SJSA1 (cell line): Measurements from ENCODE around the gene PANK4. TPM values are rescaled to one million over a fixed set of nuclear protein-coding genes. Genes with fewer than 3 reads are reported as not detected.
A peak's percentile ranks its signal among the peaks of the same experiment; 100 is the strongest.

Source experiments
- DNase-seq, 2 experiments: peaks; one replicate each; pipeline ENCODE4 v3.0.0-alpha.2; 2015 to 2020; ENCODE audit warnings: low spot score in 2 of 2, low read depth in 1 of 2
- H3K27ac ChIP-seq: fragments of 250-450 bp; sonication (Bioruptor Pico); 2 replicates; pipeline ENCODE4 v1.5.1; 2020; ENCODE audit warnings: mild to moderate bottlenecking, moderate library complexity
- H3K27me3 ChIP-seq: fragments of 250-450 bp; sonication (Bioruptor Pico); replicated peaks from 2 replicates; pipeline ENCODE4 v1.5.1; 2020; ENCODE audit warnings: mild to moderate bottlenecking, moderate library complexity
- H3K36me3 ChIP-seq: fragments of 250-450 bp; sonication (Bioruptor Pico); 2 replicates; pipeline ENCODE4 v1.5.1; 2020; ENCODE audit warnings: mild to moderate bottlenecking
- H3K4me1 ChIP-seq: fragments of 250-450 bp; sonication (Bioruptor Pico); replicated peaks from 2 replicates; pipeline ENCODE4 v1.6.1; 2021; ENCODE audit warnings: mild to moderate bottlenecking
- H3K4me3 ChIP-seq: fragments of 250-450 bp; sonication (Bioruptor Pico); 2 replicates; pipeline ENCODE4 v1.5.1; 2020; ENCODE audit warnings: mild to moderate bottlenecking
- H3K9me3 ChIP-seq: fragments of 250-450 bp; sonication (Bioruptor Pico); replicated peaks from 2 replicates; pipeline ENCODE4 v1.5.1; 2020; ENCODE audit warnings: mild to moderate bottlenecking
- total RNA-seq: library from RNA; depleted of rRNA; stranded (reverse); fragments of >200 nt; shearing (Covaris generic); gene quantifications from 2 replicates; pipeline ENCODE4 v1.2.3, GENCODE V29; 2014

PANK4 gene
- total RNA-seq, 1 experiment from 2014 or later: 39.9 TPM

DNA sequence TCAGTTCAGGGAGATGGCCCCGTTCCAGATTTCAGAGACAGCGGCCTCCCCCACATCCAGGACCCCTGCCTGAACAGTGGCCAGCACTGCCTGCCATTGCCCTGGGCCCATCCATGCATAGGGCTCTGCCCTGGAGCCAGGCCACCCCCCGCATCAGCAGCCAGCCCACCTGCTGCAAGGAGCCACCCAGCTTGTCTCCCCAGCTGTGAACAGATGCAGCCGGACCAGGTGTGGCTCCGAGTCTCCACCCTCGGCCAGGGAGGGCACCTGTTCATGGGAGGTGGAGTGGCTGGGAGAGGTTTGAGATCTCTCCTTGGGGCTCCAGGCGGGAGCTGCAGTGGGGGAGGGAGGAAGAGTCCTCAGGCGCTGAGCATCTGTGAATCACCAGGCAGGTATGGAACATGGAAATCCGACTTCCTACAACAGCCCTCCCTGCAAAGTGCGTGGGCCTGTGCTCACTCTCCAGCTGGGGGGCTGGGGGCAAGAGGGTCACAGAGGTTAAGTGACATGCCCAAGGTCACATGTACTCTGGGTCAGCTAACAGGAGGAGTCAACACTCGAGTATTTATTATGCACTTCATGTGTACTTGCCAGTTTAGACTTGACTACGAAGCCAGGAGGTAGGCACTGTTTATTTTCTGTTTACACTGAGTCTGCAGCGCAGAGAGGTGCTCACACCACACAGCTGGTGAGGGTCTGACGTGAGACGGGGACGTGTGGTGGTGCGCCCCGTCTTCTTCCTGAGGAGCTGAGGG is 8.5 kb upstream of the PANK4 start:
- Histone ChIP-seq H3K27ac (no peak overlapping the region), H3K27me3 (0 out of 2 replicates have a peak, but pooled peaks cover 2% of the 10 kb centered on the region), H3K36me3 (no peaks in the 10 kb centered on the region), H3K4me3 (no peak overlapping the region), H3K4me1 (peaks cover 29% of the 10 kb centered on the region), H3K9me3 (no peaks in the 10 kb centered on the region)
- peak in 1 of 2 experiments; percentile 28 for DNase-seq

DNA sequence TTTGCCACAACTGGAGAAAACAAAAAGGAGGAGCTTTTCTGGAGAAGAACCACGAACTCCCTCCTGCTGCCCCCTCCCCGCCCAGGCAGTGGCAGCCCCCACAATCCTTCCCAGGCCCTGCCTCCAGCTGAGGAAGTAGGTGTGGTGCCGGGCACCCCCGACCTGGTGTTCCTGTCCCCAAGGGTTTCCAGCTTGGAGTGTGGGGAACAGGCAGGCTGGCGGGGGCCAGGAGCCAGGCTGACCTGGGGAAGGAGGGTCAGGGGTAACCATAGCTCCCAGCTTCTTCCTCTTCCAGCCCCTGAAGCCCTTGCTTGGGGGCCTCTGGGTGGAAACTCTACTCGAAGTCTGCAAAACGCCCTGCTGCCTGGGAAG is 7.9 kb upstream of the PANK4 start:
- Histone ChIP-seq H3K4me1 (peaks cover 29% of the 10 kb centered on the region), H3K27me3 (0 out of 2 replicates have a peak, but pooled peaks cover 2% of the 10 kb centered on the region), H3K9me3 (no peaks in the 10 kb centered on the region), H3K36me3 (no peaks in the 10 kb centered on the region), H3K4me3 (no peak overlapping the region), H3K27ac (no peak overlapping the region)
- DNase-seq: no peak

DNA sequence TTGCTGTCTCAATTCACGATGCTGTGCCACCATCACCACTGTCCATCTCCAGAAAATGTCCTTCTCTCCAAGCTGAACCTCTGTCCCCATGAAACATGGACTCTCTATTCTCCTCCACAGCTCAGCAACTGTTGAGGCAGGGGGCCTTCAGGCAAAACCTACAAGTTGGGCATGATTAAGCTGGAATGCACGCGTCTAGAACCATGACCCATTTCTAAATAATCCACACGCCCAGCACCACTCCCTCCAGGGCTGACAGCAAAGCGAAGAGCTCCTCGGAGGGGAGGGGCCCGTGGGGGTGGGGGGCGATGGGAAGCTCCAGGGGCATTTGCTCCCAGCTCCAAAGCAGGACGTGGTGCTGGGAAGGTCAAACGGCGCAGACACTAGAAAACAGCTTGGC is 7.0 kb upstream of the PANK4 start:
- no peaks in the 10 kb centered on the region for H3K9me3 ChIP-seq
- 0 out of 2 replicates have a peak, but pooled peaks cover 2% of the 10 kb centered on the region for H3K27me3 ChIP-seq
- no peak overlapping the region for H3K27ac ChIP-seq
- H3K4me3 ChIP-seq: no peak overlapping the region
- H3K4me1 ChIP-seq: peaks cover 29% of the 10 kb centered on the region
- DNase-seq: no peak
- H3K36me3 ChIP-seq: no peaks in the 10 kb centered on the region

DNA sequence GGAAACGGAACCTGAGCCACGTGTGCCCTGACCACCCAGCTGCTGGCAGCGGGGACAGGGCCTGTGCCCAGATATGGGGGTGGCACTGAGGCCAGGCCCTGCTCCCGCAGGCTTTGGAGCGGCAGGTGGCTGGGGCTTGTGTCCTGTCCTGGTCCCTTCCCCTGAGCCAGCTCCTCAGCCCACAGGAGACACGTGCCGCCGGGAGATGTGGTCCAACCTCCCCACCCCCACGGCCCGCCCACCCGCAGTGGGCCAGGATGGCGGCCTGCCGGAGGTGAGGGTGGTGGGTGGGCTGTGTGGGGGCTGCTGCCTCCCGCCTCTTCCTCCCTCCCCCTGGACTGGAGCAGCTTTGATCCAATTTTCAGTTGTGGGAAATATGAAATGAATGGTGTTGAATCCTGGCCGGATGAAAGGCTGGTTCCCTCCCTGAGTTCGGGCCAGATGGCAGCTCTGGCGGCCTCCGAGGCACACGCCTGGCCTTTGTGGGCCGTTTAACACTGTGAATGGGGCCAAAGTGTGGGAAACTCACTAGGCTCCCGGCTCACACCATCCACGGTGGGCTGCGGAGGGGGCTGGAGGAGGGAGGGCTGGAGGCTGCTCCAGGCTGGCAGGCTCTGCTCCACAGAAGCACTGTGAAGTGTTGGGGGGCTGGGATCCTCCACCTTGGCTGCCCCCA is 6.2 kb upstream of the PANK4 start:
- Histone ChIP-seq H3K27me3 (0 out of 2 replicates have a peak, but pooled peaks cover 2% of the 10 kb centered on the region), H3K4me1 (peaks cover 29% of the 10 kb centered on the region), H3K36me3 (no peaks in the 10 kb centered on the region), H3K27ac (no peak overlapping the region), H3K4me3 (no peak overlapping the region), H3K9me3 (no peaks in the 10 kb centered on the region)
- no peak for DNase-seq

DNA sequence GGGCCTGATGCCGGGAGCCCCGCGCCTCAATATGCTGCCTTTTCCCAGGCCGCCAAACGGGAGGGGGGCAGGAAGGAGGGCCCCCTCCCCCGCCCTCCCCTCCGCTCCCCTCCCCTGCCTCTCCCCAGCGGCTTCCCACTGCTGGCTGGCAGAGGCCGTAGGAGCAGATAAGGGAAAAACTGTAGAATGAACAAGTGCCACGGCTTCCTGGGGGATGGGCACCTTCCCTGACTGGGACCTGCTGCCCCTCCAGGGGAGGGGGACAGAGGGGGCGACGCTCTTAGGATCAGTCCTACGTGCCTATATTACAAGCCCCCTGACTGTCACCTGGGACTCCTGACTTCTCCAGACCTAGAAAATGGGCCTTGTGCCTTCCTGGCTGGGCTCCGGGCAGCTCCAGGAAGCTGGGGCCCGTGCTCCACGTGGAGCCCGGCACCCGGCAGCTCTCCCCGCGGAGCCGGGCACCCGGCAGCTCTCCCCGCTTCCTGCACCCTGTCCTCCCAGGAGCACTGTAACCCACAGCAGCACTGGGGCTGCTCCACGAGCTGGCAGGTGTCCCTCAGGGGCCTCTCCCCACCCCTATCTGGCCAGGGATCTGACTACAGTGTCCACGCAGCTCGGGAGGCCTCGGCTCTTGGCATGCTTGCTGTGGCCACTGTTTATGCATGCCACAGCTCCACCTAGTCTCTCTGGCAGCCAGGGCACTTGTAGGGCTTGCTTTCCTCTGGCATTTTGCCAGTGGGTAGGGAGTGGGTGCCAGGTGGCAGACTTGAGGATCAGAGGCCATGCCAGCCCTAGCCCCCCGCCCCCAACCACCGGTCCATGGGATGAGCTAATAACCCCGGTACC is 4.3 kb upstream of the PANK4 start:
- DNase-seq: no peak

DNA sequence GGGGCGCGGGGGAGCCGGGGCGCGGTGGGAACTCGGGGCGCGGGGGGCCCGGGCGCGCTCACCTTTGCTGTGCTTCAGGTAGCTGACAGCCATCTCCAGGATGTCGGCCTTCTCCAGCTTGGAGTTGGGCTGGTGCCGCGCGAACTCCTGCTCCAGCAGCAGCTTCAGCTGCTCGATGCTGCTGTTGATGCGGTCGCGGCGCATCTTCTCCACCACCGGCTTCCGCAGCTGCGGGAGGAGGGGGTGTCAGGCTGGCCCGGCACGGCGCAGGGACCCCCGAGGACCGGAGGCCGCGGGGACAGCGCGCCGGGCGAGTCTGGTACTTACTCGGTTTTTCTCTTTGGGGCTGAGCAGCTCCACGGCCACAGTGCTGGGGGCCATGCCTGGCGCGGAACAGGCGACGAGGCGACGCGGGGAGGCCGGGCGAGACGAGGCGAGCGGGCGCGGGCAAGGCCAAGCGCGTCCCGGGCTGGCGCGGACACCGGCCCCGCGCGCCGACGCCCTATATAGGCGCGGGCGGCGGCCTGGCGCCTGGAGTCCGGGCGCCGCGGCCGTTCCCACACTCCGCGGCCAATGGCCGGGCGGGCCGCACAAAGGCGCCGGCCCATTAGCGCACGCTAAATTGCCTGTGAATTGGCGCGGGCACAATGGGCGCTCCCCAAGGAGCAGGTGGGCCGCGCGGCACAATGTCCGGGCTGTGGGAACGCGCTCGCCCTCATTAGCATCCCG is 3.6 kb upstream of the PANK4 start, which contains the start of gene HES5:
Gene HES5, minus strand, starts transcription at position 480 of the 729 bp plus-strand sequence. Its CDS starts 99 bp downstream, at position 381.
- peaks cover 31% of the 10 kb centered on the region for H3K4me1 ChIP-seq
- H3K27ac ChIP-seq: no peak within 1 kb of the TSS
- no peak within 1 kb of the TSS for H3K4me3 ChIP-seq
- H3K9me3 ChIP-seq: no peaks in the 10 kb centered on the region
- peaks cover 9% of the 10 kb centered on the region for H3K36me3 ChIP-seq
- no peak for DNase-seq
- 0 out of 2 replicates have a peak, but pooled peaks cover 2% of the 10 kb centered on the region for H3K27me3 ChIP-seq

More for the DNA sequence above, 4.3 kb upstream of the PANK4 start:
- Histone ChIP-seq H3K36me3 (peaks cover 3% of the 10 kb centered on the region; the same call in 1 of the 2 replicates), H3K4me1 (peaks cover 33% of the 10 kb centered on the region), H3K4me3 (no peak overlapping the region), H3K27me3 (0 out of 2 replicates have a peak, but pooled peaks cover 2% of the 10 kb centered on the region), H3K27ac (no peak overlapping the region), H3K9me3 (no peaks in the 10 kb centered on the region)

DNA sequence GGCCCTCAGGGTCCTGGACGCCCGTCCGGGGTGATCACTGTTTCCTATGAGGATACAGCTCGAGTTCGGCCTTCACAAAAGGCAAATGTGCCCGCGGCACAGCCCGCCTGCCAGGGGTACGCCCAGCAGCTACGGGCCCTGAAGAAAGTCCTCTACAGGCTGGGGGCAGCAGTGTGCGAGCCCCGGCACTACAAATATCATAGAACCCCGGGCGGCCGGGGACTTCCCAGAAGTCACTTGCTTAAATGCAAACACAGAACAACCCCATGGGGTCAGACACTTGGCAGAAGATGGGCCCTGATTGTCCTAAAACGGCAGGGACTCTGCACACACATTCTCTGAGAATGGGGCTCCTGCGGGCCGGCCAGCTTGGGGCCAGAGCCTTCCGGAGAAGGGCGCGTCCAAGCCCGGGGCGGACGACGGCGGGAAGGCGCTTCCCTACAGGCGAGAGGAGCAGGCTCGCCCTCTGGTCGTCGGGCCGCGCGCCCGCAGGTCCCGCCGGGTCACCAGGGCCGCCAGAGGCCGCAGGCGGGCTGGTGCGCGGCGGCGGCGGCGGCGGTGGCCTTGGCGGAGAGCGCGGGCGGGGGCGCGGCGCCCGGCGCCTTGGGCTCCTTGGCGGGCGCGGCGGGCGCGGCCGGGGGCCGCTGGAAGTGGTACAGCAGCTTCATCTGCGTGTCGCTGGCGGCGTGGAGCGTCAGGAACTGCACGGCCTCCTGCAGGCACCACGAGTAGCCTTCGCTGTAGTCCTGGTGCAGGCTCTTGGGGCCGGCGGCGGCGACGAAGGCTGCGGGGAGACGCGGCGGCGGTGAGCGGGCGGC is 2.8 kb upstream of the PANK4 start:
- H3K36me3 ChIP-seq: peaks cover 12% of the 10 kb centered on the region
- H3K4me3 ChIP-seq: no peak overlapping the region
- no peak for DNase-seq
- peaks cover 31% of the 10 kb centered on the region for H3K4me1 ChIP-seq
- H3K27ac ChIP-seq: no peak overlapping the region
- no peaks in the 10 kb centered on the region for H3K9me3 ChIP-seq
- H3K27me3 ChIP-seq: 0 out of 2 replicates have a peak, but pooled peaks cover 2% of the 10 kb centered on the region

DNA sequence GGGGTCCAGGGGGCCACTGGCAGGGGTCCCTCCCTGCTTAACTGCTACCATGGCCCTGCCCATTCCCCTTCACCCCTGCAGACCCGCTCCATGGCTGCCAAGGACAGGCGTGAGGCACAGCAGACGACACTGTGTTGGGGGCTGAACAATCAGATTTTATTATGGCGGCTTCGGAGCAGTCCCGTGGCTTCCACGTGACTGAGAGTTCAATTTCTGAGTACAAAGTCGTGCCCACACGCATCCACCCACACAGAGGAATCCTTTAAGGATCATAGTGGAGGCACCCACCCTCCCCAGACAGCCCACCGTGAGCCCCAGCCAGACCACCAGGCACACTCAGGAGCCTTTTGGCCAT is 2.2 kb upstream of the PANK4 start:
- no peak overlapping the region for H3K27ac ChIP-seq
- no peak overlapping the region for H3K4me3 ChIP-seq
- peaks cover 32% of the 10 kb centered on the region for H3K4me1 ChIP-seq
- no peaks in the 10 kb centered on the region for H3K9me3 ChIP-seq
- peaks cover 16% of the 10 kb centered on the region for H3K36me3 ChIP-seq
- H3K27me3 ChIP-seq: 0 out of 2 replicates have a peak, but pooled peaks cover 2% of the 10 kb centered on the region
- no peak for DNase-seq

DNA sequence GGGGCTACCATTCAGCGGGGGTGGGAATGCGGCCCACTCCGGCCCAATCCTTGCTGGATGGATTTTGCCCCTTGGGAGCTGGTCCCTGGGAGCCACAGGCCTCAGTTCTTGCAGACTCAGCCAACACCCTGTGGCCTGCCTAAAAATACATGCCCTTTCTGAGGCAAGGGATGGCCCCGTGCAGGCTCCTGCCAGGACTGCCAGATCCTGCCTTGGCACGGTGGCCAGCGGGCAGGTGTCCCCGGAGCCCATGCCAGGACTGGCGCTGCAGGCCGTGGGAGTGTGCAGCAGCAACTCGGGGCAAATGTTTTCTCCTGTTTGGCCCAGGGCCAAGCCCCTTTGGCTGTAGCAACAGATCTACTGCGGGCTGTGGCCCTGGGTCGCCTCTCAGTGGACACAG is 1.6 kb upstream of the PANK4 start:
- Histone ChIP-seq H3K36me3 (peaks cover 17% of the 10 kb centered on the region), H3K4me3 (no peak overlapping the region), H3K9me3 (no peaks in the 10 kb centered on the region), H3K4me1 (peaks cover 32% of the 10 kb centered on the region), H3K27ac (no peak overlapping the region), H3K27me3 (0 out of 2 replicates have a peak, but pooled peaks cover 2% of the 10 kb centered on the region)
- no peak for DNase-seq

DNA sequence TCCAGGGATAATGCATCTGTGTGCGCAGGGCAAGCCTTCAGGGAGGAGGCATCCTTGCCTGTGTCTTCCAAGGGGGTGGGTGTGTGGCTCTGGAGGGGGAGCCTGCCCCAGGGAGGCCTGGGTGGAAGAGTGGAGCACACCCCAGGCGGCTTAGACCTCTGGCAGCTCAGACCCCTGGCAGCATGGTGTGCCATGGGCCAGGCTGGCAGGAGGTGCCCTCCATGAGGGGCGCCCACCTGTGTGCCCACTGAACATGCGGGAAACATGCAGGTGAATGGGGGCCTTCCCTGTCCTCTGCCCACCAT is 1.1 kb upstream of the PANK4 start:
- Histone ChIP-seq H3K27ac (no peak overlapping the region), H3K9me3 (no peaks in the 10 kb centered on the region), H3K27me3 (0 out of 2 replicates have a peak, but pooled peaks cover 2% of the 10 kb centered on the region), H3K4me3 (no peak overlapping the region), H3K4me1 (peaks cover 32% of the 10 kb centered on the region), H3K36me3 (peaks cover 19% of the 10 kb centered on the region)
- no peak for DNase-seq

DNA sequence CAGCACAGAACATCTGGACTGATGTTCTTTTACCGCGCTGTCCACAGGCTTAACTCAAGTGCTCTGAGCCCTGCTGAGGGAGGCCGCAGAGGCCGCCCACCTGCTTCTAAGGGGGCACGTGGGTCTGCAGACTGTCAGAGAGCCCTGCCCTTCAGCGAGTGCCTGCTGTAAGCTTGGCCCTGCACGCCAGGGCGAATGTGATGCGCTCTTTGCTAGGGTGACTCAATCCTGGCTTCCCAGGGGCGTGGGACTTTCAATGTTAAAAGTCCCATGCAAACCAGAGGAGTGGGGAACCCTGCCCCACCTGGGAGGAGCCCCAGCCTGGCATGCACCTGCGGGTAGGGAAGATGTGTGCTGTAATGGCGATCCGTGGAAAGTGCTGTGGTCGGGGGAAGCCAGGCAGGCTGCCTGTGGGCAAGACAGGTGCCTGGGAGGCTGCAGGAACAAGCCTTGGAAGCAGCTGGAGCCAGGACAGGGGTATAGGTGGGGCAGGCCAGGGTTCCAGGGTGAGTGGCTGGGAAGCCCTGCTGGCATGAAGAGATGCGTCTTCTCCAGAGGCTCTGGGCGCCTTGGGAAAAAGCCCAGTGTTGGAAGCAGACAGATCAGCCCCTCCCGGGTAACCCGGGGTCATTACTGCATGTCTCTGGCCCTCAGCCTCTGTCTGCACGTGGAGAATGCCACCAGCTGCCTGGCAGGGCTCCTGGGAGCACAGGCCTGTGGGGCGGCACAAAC is 594 bp upstream of the PANK4 start:
- peaks cover 19% of the 10 kb centered on the region for H3K36me3 ChIP-seq
- peak overlapping the region; percentile 78 for H3K4me3 ChIP-seq
- no peak for DNase-seq
- H3K4me1 ChIP-seq: peaks cover 32% of the 10 kb centered on the region
- 0 out of 2 replicates have a peak, but pooled peaks cover 2% of the 10 kb centered on the region for H3K27me3 ChIP-seq
- H3K9me3 ChIP-seq: no peaks in the 10 kb centered on the region
- no peak overlapping the region for H3K27ac ChIP-seq

DNA sequence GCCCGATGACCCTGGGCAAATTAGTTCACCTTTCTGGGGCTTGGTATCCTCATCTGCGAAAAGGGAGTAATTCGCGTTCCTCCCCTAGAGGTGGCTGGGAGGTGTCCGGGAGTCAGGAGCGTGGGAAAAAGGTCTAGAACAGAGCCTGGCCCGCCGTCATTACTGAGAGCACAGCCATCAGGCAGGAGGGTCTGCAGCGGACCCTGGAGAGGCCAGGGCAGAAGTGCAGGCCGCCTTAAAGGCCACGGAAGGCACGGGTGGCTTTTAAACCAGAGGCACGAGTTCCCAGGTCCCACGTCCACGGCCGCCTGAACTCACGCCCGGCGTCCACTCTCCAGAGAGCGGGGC is 850 bp downstream of the PANK4 start:
- Histone ChIP-seq H3K9me3 (no peaks in the 10 kb centered on the region), H3K36me3 (peaks cover 31% of the 10 kb centered on the region), H3K4me1 (peaks cover 32% of the 10 kb centered on the region), H3K27ac (peak overlapping the region; percentile 43), H3K27me3 (no peaks in the 10 kb centered on the region), H3K4me3 (peak overlapping the region; percentile 78)
- no peak for DNase-seq
